H1 (cell line): ENCODE measurements around the gene CALY. TPM values are rescaled to one million over a fixed set of nuclear protein-coding genes. Genes with fewer than 3 reads are reported as not detected.

Source experiments
- CTCF ChIA-PET: fragments of 300-600 bp; sonication (Branson Sonifier 250); formaldehyde crosslinking; loops from one replicate; lab custom pipeline; 2021; ENCODE audit not compliant: partially characterized antibody; lab: Charles Lee
- POLR2A ChIA-PET: fragments of 300-600 bp; sonication (Branson Sonifier 250); formaldehyde crosslinking; loops from one replicate; lab custom pipeline; 2021; ENCODE audit warnings: inconsistent platforms; ENCODE audit not compliant: partially characterized antibody; lab: Charles Lee
- DNase-seq, 2 experiments: peaks; one replicate each; pipeline versions ENCODE4 v3.0.0 to v3.0.0-alpha.2; 2010 to 2022; ENCODE audit warnings: low spot score in 2 of 2, low read depth in 1 of 2, mixed read lengths in 1 of 2
- FAIRE-seq: peaks from 2 replicates; lab custom pipeline; 2011; peaks lifted over from hg19 to GRCh38; lab: Jason Lieb, UNC
- H2AFZ ChIP-seq: 2 replicates; pipeline ENCODE4 v1.8.1; 2012; ENCODE audit warnings: low read length, inconsistent platforms
- H2AK5ac ChIP-seq: 2 replicates; pipeline ENCODE4 v1.6.1; 2013; ENCODE audit warnings: low read depth, low read length
- H2BK120ac ChIP-seq: replicated peaks from 2 replicates; pipeline ENCODE3; 2013; ENCODE audit warnings: low read depth, low read length, inconsistent platforms
- H2BK12ac ChIP-seq: 2 replicates; pipeline ENCODE4 v1.6.1; 2013; ENCODE audit warnings: low read depth, low read length
- H2BK15ac ChIP-seq: 2 replicates; pipeline ENCODE4 v1.6.1; 2013; ENCODE audit warnings: low read length
- H2BK20ac ChIP-seq: 2 replicates; pipeline ENCODE4 v1.6.1; 2013; ENCODE audit warnings: low read length
- H2BK5ac ChIP-seq: 2 replicates; pipeline ENCODE4 v1.6.1; 2013; ENCODE audit warnings: low read depth, low read length
- H3K14ac ChIP-seq: 2 replicates; pipeline ENCODE4 v1.6.1; 2013; ENCODE audit warnings: inconsistent platforms; ENCODE audit not compliant: insufficient read length
- H3K18ac ChIP-seq: 2 replicates; pipeline ENCODE4 v1.6.1; 2013; ENCODE audit warnings: low read length; ENCODE audit errors: extremely low read depth
- H3K23ac ChIP-seq: 2 replicates; pipeline ENCODE4 v1.6.1; 2013; ENCODE audit warnings: inconsistent platforms; ENCODE audit not compliant: insufficient read length
- H3K23me2 ChIP-seq: 2 replicates; pipeline ENCODE4 v1.6.1; 2013; ENCODE audit warnings: low read depth, low read length
- H3K27ac ChIP-seq: 2 replicates; pipeline ENCODE4 v1.6.1; 2011; ENCODE audit warnings: low read depth, low read length, inconsistent platforms
- H3K27me3 ChIP-seq, 4 experiments: replicated peaks in 1 of 4; 1 replicate in 1 of 4; 2 replicates in 3 of 4; pipeline versions ENCODE4 v1.6.1 to v1.8.1; 2011 to 2013; ENCODE audit warnings: low read length in 3 of 4, mild to moderate bottlenecking in 3 of 4, inconsistent platforms in 2 of 4, mixed read lengths in 2 of 4, moderate library complexity in 1 of 4; ENCODE audit not compliant: control insufficient read depth in 3 of 4, insufficient read depth in 3 of 4; ENCODE audit errors: extremely low read depth in 1 of 4
- H3K36me3 ChIP-seq, 4 experiments: 2 replicates each; pipeline versions ENCODE4 v1.6.1 to v1.8.1; 2011 to 2013; ENCODE audit warnings: mild to moderate bottlenecking in 4 of 4, low read length in 3 of 4, moderate library complexity in 2 of 4, control low read depth in 1 of 4, inconsistent platforms in 1 of 4; ENCODE audit not compliant: insufficient read depth in 4 of 4, control insufficient read depth in 2 of 4
- H3K4ac ChIP-seq: replicated peaks from 2 replicates; pipeline ENCODE3; 2013; ENCODE audit warnings: low read length, low read depth, mixed read lengths, inconsistent platforms; ENCODE audit not compliant: insufficient read length
- H3K4me1 ChIP-seq, 4 experiments: replicated peaks in 1 of 4; 1 replicate in 1 of 4; 2 replicates in 3 of 4; pipeline versions ENCODE4 v1.6.1 to v1.8.1; 2011 to 2013; ENCODE audit warnings: low read length in 3 of 4, inconsistent platforms in 2 of 4, mixed read lengths in 1 of 4; ENCODE audit not compliant: insufficient read depth in 4 of 4, control insufficient read depth in 3 of 4
- H3K4me2 ChIP-seq, 2 experiments: 2 replicates each; pipeline versions ENCODE4 v1.6.1 to v1.8.1; 2011 to 2013; ENCODE audit warnings: low read depth in 2 of 2, low read length in 2 of 2, control low read depth in 1 of 2, inconsistent platforms in 1 of 2, mild to moderate bottlenecking in 1 of 2; ENCODE audit not compliant: insufficient read depth in 1 of 2
- H3K4me3 ChIP-seq, 4 experiments: fragments of 200-600, 300-600 bp in 1 of 4; sonication (generic), shearing (Covaris generic), sonication (Bioruptor Twin) in 1 of 4; 2 replicates each; pipeline versions ENCODE4 v1.5.1 to v1.8.1; 2011 to 2016; ENCODE audit warnings: low read length in 4 of 4, low read depth in 3 of 4, control low read depth in 2 of 4, inconsistent platforms in 2 of 4, mild to moderate bottlenecking in 2 of 4, mixed read lengths in 1 of 4, moderate library complexity in 1 of 4; ENCODE audit not compliant: insufficient read depth in 2 of 4; ENCODE audit errors: extremely low read depth in 1 of 4
- H3K56ac ChIP-seq: replicated peaks from 2 replicates; pipeline ENCODE3; 2013; ENCODE audit warnings: low read depth, mild to moderate bottlenecking, mixed read lengths, low read length, inconsistent platforms; ENCODE audit not compliant: insufficient read length
- H3K79me1 ChIP-seq: 2 replicates; pipeline ENCODE4 v1.6.1; 2013; ENCODE audit warnings: low read depth, low read length, control low read depth
- H3K79me2 ChIP-seq, 2 experiments: 2 replicates each; pipeline versions ENCODE4 v1.6.1 to v1.8.1; 2012 to 2013; ENCODE audit warnings: low read length in 2 of 2, mild to moderate bottlenecking in 2 of 2, inconsistent platforms in 1 of 2; ENCODE audit not compliant: insufficient read depth in 2 of 2, control insufficient read depth in 1 of 2
- H3K9ac ChIP-seq, 4 experiments: replicated peaks in 1 of 4; 1 replicate in 1 of 4; 2 replicates in 3 of 4; pipeline versions ENCODE4 v1.6.1 to v1.8.1; 2011 to 2013; ENCODE audit warnings: low read depth in 3 of 4, low read length in 3 of 4, control low read depth in 2 of 4, mild to moderate bottlenecking in 2 of 4, moderate library complexity in 2 of 4, inconsistent platforms in 1 of 4; ENCODE audit errors: extremely low read depth in 1 of 4
- H3K9me3 ChIP-seq, 2 experiments: 2 replicates each; pipeline versions ENCODE4 v1.6.1 to v1.8.1; 2012 to 2013; ENCODE audit warnings: mild to moderate bottlenecking in 2 of 2, moderate library complexity in 2 of 2, control low read depth in 1 of 2, inconsistent platforms in 1 of 2, low read depth in 1 of 2, low read length in 1 of 2, mixed read lengths in 1 of 2; ENCODE audit not compliant: insufficient read depth in 2 of 2
- H4K20me1 ChIP-seq, 2 experiments: replicated peaks in 1 of 2; 2 replicates each; pipeline versions ENCODE3 to v1.8.1; 2011 to 2013; ENCODE audit warnings: inconsistent platforms in 2 of 2, low read length in 2 of 2, mild to moderate bottlenecking in 1 of 2; ENCODE audit not compliant: insufficient read depth in 2 of 2, control insufficient read depth in 1 of 2
- H4K5ac ChIP-seq: 2 replicates; pipeline ENCODE4 v1.6.1; 2013; ENCODE audit warnings: low read length, low read depth, mixed read lengths, inconsistent platforms; ENCODE audit not compliant: insufficient read length
- H4K8ac ChIP-seq: 2 replicates; pipeline ENCODE4 v1.8.0; 2013; ENCODE audit warnings: mild to moderate bottlenecking, moderate library complexity, low read length, inconsistent platforms; ENCODE audit not compliant: insufficient read depth; ENCODE audit errors: extremely low read depth
- H4K91ac ChIP-seq: replicated peaks from 2 replicates; pipeline ENCODE3; 2013; ENCODE audit warnings: low read length, mixed read lengths, inconsistent platforms; ENCODE audit not compliant: insufficient read length
- ASH2L ChIP-seq: fragments of 200-600, 300-600 bp; sonication (generic); IDR thresholded peaks from one replicate; pipeline ENCODE4 v1.7.1; 2017; ENCODE audit warnings: low read length
- BCL11A ChIP-seq, 2 experiments: IDR thresholded peaks; one replicate each; pipeline ENCODE4 v1.6.1; 2011; ENCODE audit warnings: low read depth in 2 of 2, low read length in 2 of 2, mild to moderate bottlenecking in 2 of 2
- EP300 ChIP-seq, 2 experiments: IDR thresholded peaks; 1 replicate in 1 of 2; 2 replicates in 1 of 2; pipeline ENCODE4 v1.6.1; 2011 to 2012; ENCODE audit warnings: low read depth in 2 of 2, low read length in 2 of 2, mild to moderate bottlenecking in 2 of 2, borderline replicate concordance in 1 of 2, inconsistent platforms in 1 of 2, moderate library complexity in 1 of 2
- KDM4A ChIP-seq: IDR thresholded peaks from one replicate; pipeline ENCODE4 v1.7.1; 2012; ENCODE audit warnings: low read depth, mild to moderate bottlenecking, moderate library complexity, low read length, inconsistent platforms; ENCODE audit not compliant: severe bottlenecking
- MAX ChIP-seq: IDR thresholded peaks from 2 replicates; pipeline ENCODE4 v1.6.1; 2012; ENCODE audit warnings: inconsistent platforms
- POLR2A ChIP-seq, 2 experiments: IDR thresholded peaks; 1 replicate in 1 of 2; 2 replicates in 1 of 2; pipeline ENCODE4 v1.6.1; 2011; ENCODE audit warnings: low read depth in 2 of 2, low read length in 2 of 2, mild to moderate bottlenecking in 2 of 2; ENCODE audit errors: control extremely low read depth in 1 of 2
- TAF1 ChIP-seq: IDR thresholded peaks from 2 replicates; pipeline ENCODE4 v1.6.1; 2011; ENCODE audit warnings: mild to moderate bottlenecking, low read depth, low read length
- TCF12 ChIP-seq: IDR thresholded peaks from 2 replicates; pipeline ENCODE4 v1.6.1; 2011; ENCODE audit warnings: low read depth, mild to moderate bottlenecking, low read length
- WGBS, 2 experiments: shearing (Covaris generic) in 1 of 2; methylation state at CpG; one replicate each; pipeline versions ENCODE4 v1.1.6 to v1.1.7; 2013 to 2015; ENCODE audit warnings: low lambda C conversion rate in 2 of 2, mixed read lengths in 2 of 2, inconsistent platforms in 1 of 2, low coverage in 1 of 2, missing lambda C conversion rate in 1 of 2; ENCODE audit not compliant: insufficient replicate concordance in 2 of 2, insufficient coverage in 1 of 2, insufficient read length in 1 of 2; ENCODE audit errors: extremely low coverage in 1 of 2, missing lambda C conversion rate in 1 of 2; 5-methylcytosine and 5-hydroxymethylcytosine counted together
- polyA plus RNA-seq, 7 experiments: library from polyadenylated mRNA; depleted of rRNA in 3 of 7; stranded (reverse) in 5 of 7; unstranded in 2 of 7; fragments of >200 nt in 5 of 7; fragments of 200-250 nt in 2 of 7; gene quantifications; 1 replicate in 5 of 7; 2 replicates in 1 of 7; 4 replicates in 1 of 7; pipeline versions ENCODE4 v1.2.1 to v1.2.3, GENCODE V29; 2011 to 2013; ENCODE audit warnings: missing spikeins in 2 of 7, mixed read lengths in 2 of 7
- total RNA-seq: library from RNA; stranded (reverse); fragmentation: NEBNext Ultra II Directional; extraction: Animal tissue kit (Norgen Biotek cat#: 25700); gene quantifications from 2 replicates; pipeline ENCODE4 v1.2.1, GENCODE V29; 2021
- TF ChIP-seq, protein P1 (sequence below), 3 experiments: IDR thresholded peaks; 1 replicate in 2 of 3; 2 replicates in 1 of 3; pipeline versions ENCODE4 v1.5.1 to v1.6.1; 2011; ENCODE audit warnings: low read length in 3 of 3, mild to moderate bottlenecking in 3 of 3, inconsistent platforms in 2 of 3, low read depth in 1 of 3, moderate library complexity in 1 of 3; ENCODE audit not compliant: insufficient read depth in 1 of 3; ENCODE audit errors: control extremely low read depth in 1 of 3

Gene CALY
- total and polyA plus RNA-seq, 2 of the 8 experiments (the other 6 are each of a cell fraction or from before 2014, with no cell fraction given): 1.3 to 1.5 TPM

DNA sequence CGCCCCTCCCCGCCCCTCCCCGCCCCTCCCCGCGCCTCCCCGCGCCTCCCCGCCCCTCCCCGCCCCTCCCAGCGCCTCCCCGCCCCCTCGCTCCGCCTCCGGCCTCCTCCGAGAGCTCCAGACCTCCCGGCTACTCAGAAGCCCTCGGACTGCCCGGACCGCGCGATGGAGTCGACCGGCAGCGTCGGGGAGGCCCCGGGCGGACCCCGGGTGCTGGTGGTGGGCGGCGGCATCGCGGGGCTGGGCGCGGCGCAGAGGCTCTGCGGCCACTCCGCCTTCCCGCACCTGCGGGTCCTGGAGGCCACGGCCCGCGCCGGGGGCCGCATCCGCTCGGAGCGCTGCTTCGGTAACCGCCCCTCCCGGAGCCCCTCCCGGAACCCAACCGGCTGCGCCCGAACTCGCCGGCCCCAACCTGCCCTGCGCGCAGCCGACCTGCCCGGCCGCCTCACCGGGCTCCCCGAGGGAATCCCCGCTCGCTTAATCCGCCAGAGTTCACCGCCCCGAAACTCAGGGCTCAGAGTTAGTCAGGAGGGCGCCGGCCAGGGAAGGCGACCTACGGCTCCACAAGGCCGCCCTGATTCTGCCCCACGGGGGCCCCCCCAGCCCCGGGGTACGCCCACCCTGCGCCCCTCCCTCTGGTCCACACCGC, 42.6 kb upstream of the CALY start, which contains the start of gene PAOX:
Gene PAOX (plus strand): TSS at position 111 of the 649 bp plus-strand sequence. CDS start 55 bp downstream, at position 166.
- WGBS, 2 experiments: 4% methylated on average over 32 of the region's 78 CpGs; no CpG with 5 or more reads in 1 of the 2 experiments
- H2BK12ac ChIP-seq: 0 out of 2 replicates have a peak within 1 kb of the TSS, but pooled peaks have one; percentile 9
- no peak within 1 kb of the TSS for H2BK20ac ChIP-seq
- CTCF ChIA-PET: no interaction called here
- peak within 1 kb of the TSS; percentile 80 for H4K8ac ChIP-seq
- H3K27me3 ChIP-seq: peaks cover 8 to 48% (median 29%) of the 10 kb centered on the region in 4 experiments
- no peaks in the 10 kb centered on the region for H3K79me2 ChIP-seq
- H3K23me2 ChIP-seq: peaks cover 15% of the 10 kb centered on the region; the same call in 1 of the 2 replicates
- no peaks in the 10 kb centered on the region for H3K9me3 ChIP-seq
- H3K4me3 ChIP-seq: peak within 1 kb of the TSS; percentile 72 to 82 (median 72)
- no peak within 1 kb of the TSS for H3K4ac ChIP-seq
- H3K56ac ChIP-seq: peak within 1 kb of the TSS; percentile 16
- no peaks in the 10 kb centered on the region for H3K36me3 ChIP-seq
- peak within 1 kb of the TSS; percentile 87 to 100 for H3K4me2 ChIP-seq
- peaks cover 0 to 3% (median under 1%) of the 10 kb centered on the region in 4 experiments; a peak in 4 of 7 replicates for H3K4me1 ChIP-seq
- POLR2A ChIA-PET: interaction anchor here (0.6 to 3.3 kb wide), 5 partner anchors 13 to 44 kb away, joined by 3 to 25 read pairs (median 9); partner anchors contain the start of genes MTG1 and PRAP1
- FAIRE-seq: no peak
- peak within 1 kb of the TSS; percentile 48 for H3K18ac ChIP-seq
- H3K14ac ChIP-seq: no peak within 1 kb of the TSS
- no peaks in the 10 kb centered on the region for H3K79me1 ChIP-seq
- peak within 1 kb of the TSS; percentile 61; the same call in 1 of the 2 replicates for H2BK15ac ChIP-seq
- H2AK5ac ChIP-seq: no peak within 1 kb of the TSS
- no peak within 1 kb of the TSS for H4K91ac ChIP-seq
- peak within 1 kb of the TSS; percentile 84 for H2AFZ ChIP-seq
- H2BK120ac ChIP-seq: no peak within 1 kb of the TSS
- no peak within 1 kb of the TSS for H4K5ac ChIP-seq
- peak in 1 of 2 experiments; percentile 76 for DNase-seq
- no peak within 1 kb of the TSS; the same call in 1 of the 2 replicates for H2BK5ac ChIP-seq
- peaks cover 0 to 4% of the 10 kb centered on the region in 2 experiments for H4K20me1 ChIP-seq
- no peak within 1 kb of the TSS for H3K23ac ChIP-seq
- no peak within 1 kb of the TSS for H3K27ac ChIP-seq
- peak within 1 kb of the TSS in 2 of 4 experiments; percentile 19 to 59; a peak in 3 of 7 replicates for H3K9ac ChIP-seq
- TF ChIP-seq KDM4A (peak; percentile 44), TAF1 (peak; percentile 64), EP300 (IDR thresholded peaks at IDR 0.05; ENCODE audit: borderline replicate concordance in 1 of 2, low read depth in 2 of 2, low read length in 2 of 2) (no peak), BCL11A (IDR thresholded peaks at IDR 0.05; ENCODE audit: low read depth in 2 of 2, low read length in 2 of 2) (no peak), TCF12 (no peak), MAX (no peak), POLR2A (IDR thresholded peaks at IDR 0.05; ENCODE audit: control extremely low read depth in 1 of 2, low read depth in 2 of 2, low read length in 2 of 2) (no peak; a peak in 1 of 3 replicates), ASH2L (peak; percentile 30)
- TF ChIP-seq, protein P1, sequence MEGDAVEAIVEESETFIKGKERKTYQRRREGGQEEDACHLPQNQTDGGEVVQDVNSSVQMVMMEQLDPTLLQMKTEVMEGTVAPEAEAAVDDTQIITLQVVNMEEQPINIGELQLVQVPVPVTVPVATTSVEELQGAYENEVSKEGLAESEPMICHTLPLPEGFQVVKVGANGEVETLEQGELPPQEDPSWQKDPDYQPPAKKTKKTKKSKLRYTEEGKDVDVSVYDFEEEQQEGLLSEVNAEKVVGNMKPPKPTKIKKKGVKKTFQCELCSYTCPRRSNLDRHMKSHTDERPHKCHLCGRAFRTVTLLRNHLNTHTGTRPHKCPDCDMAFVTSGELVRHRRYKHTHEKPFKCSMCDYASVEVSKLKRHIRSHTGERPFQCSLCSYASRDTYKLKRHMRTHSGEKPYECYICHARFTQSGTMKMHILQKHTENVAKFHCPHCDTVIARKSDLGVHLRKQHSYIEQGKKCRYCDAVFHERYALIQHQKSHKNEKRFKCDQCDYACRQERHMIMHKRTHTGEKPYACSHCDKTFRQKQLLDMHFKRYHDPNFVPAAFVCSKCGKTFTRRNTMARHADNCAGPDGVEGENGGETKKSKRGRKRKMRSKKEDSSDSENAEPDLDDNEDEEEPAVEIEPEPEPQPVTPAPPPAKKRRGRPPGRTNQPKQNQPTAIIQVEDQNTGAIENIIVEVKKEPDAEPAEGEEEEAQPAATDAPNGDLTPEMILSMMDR (IDR thresholded peaks at IDR 0.05; ENCODE audit: control extremely low read depth in 1 of 3, insufficient read depth in 1 of 3, low read depth in 1 of 3, low read length in 3 of 3): no peak
